ENCODE data around the gene COA7. TPM values are rescaled to one million over a fixed set of nuclear protein-coding genes. Genes with fewer than 3 reads are reported as not detected.

The COA7 gene
- total RNA-seq, 2 experiments from 2014 or later: 16.3 to 17.6 TPM

DNA sequence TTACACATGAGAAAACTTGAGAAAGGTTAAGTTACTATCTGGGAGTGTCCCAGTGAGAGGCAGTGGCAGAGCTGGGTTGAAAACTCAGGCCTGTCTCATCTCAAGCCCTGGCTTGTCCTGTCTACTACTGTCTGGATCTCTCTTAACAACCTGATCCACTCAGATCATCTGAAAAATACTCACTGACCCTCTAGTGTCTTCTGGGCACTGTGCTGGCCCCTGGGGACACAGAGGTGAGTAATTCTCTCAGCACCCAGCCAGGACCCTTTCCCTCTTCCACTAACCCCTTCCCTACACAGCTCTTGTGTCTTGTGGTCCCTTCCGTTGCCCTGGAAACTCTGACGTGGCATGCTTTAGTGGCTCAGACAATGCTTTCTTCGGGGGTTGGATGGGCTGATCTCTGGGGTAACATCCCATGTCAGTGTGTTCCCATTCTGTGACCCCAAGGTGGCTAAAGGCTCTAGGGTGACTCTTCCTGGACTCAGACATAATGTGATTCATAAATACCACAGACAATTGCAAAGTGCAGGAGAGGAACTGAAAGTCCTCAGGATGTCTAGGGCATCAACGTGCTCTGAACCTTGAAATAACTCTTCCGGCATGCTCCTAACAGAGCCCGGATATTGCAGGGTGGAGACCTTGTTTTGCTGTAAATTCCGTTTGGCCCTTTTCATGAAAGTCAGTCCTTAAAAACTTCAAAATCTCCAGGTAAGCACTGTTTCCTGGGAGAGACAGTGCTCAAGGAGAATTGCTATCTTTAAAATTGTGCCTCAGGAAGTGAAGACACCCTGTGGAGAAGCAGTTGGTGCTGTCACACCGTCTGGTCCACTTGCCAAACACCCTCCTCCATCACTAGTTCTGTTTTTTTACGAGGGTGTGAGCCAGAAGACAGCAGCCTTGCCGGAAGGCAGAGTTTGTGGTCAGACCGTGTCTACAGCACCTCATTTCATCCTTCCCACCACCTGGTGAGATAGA is 61.1 kb downstream of the COA7 start:
- H3K27ac Mint-ChIP-seq: peak overlapping the region; percentile 98
- peak overlapping the region; percentile 64 for H3K4me3 Mint-ChIP-seq
- no peaks in the 10 kb centered on the region for H3K27me3 Mint-ChIP-seq
- H3K4me1 Mint-ChIP-seq (ENCODE audit: low read depth): peaks cover 70% of the 10 kb centered on the region
- TF ChIP-seq, protein P1, sequence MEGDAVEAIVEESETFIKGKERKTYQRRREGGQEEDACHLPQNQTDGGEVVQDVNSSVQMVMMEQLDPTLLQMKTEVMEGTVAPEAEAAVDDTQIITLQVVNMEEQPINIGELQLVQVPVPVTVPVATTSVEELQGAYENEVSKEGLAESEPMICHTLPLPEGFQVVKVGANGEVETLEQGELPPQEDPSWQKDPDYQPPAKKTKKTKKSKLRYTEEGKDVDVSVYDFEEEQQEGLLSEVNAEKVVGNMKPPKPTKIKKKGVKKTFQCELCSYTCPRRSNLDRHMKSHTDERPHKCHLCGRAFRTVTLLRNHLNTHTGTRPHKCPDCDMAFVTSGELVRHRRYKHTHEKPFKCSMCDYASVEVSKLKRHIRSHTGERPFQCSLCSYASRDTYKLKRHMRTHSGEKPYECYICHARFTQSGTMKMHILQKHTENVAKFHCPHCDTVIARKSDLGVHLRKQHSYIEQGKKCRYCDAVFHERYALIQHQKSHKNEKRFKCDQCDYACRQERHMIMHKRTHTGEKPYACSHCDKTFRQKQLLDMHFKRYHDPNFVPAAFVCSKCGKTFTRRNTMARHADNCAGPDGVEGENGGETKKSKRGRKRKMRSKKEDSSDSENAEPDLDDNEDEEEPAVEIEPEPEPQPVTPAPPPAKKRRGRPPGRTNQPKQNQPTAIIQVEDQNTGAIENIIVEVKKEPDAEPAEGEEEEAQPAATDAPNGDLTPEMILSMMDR (IDR thresholded peaks at IDR 0.05): no peak
- peak; percentile 89 for DNase-seq
- H3K36me3 Mint-ChIP-seq (ENCODE audit: low read depth): peaks cover 19% of the 10 kb centered on the region
- ChIA-PET CTCF (interaction anchor here (1.9 kb wide), 1 partner anchor 11 kb away, joined by 5 read pairs; no protein-coding TSS in a partner anchor), POLR2A (interaction anchor here (0.8 to 2.5 kb wide), 9 partner anchors 12 to 86 kb away, joined by 3 to 9 read pairs (median 4); partner anchors contain the start of gene TUT4)
- peak; percentile 59 for ATAC-seq
- no peaks in the 10 kb centered on the region for H3K9me3 Mint-ChIP-seq
- intact Hi-C loops (cut with micrococcal nuclease): loop anchor here (5.0 kb wide), 1 partner anchor 85 kb away; the partner anchor contains the start of gene TUT4

DNA sequence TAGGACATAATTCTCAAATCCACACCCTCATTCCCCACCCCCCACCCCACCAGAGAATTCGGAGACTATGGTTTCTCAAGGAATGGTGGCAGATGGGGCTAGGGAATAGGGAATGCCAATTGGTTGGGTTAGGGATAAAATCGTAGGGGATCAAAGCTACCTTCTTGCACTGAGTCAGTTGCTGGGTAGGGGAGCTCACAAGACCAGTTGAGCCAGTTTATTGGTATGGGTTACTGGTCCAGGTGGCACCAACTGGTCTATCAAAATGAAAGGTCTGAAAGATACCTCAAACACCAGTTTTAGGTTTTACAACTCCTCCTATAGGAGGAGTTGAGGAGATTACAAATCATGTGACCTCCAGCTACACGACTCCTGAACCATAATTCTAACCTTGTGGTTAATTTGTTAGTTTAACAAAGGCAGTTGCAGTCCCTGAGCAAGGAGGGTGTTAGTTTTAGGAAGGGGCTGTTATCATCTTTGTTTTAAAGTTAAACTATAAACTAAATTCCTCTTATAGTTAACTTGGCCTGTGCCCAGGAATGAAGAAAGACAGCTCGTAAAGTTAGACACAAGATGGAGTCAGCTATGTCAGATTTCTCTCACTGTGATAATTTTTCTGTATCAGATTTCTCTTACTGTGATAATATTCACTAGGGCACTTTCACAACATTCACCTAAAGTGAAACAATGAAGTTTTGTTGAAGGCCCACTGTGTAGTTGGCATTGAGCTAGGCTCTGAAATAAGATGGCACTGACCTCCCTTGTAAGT is 62.6 kb downstream of the COA7 start:
- Mint-ChIP-seq H3K27me3 (no peaks in the 10 kb centered on the region), H3K9me3 (no peaks in the 10 kb centered on the region), H3K36me3 (ENCODE audit: low read depth) (peaks cover 15% of the 10 kb centered on the region), H3K4me1 (ENCODE audit: low read depth) (peaks cover 68% of the 10 kb centered on the region), H3K27ac (peak overlapping the region; percentile 95), H3K4me3 (peak overlapping the region; percentile 84)
- ChIA-PET CTCF (interaction anchor here (0.9 to 1.3 kb wide), 3 partner anchors 10 to 85 kb away, joined by 3 to 6 read pairs (median 4); no protein-coding TSS in a partner anchor), POLR2A (interaction anchor here (1.0 to 2.5 kb wide), 4 partner anchors 14 to 232 kb away, joined by 3 to 6 read pairs (median 4); no protein-coding TSS in a partner anchor)
- intact Hi-C loops (cut with micrococcal nuclease): loop anchor here (5.0 kb wide), 1 partner anchor 83 kb away; the partner anchor contains the start of gene TUT4
- TF ChIP-seq, protein P1 (IDR thresholded peaks at IDR 0.05): no peak
- ATAC-seq (no peak), DNase-seq (no peak)

Other genes starting within 250 kb of the COA7 start
- gene TUT4, start 145.3 kb downstream of the COA7 start, total RNA-seq: 10 to 100 TPM; 51.6 to 59.0 TPM
- gene GPX7, start 96.0 kb downstream of the COA7 start, total RNA-seq: 10 to 100 TPM; 21.5 TPM
- 10 to 100 TPM; 14.6 to 16.2 TPM for gene SHISAL2A, start 65.2 kb downstream of the COA7 start, total RNA-seq
- gene ZYG11B, start 28.1 kb upstream of the COA7 start, total RNA-seq: 10 to 100 TPM; 10.8 to 10.9 TPM
- under 1 TPM; 0.13 to 0.16 TPM for gene ZYG11A, start 144.4 kb upstream of the COA7 start, total RNA-seq
- gene ECHDC2, start 223.4 kb upstream of the COA7 start, total RNA-seq: 10 to 100 TPM; 32.6 to 36.4 TPM
- 10 to 100 TPM; 60.7 to 66.8 TPM for gene SCP2, start 228.9 kb upstream of the COA7 start, total RNA-seq

All from activated CD8-positive, alpha-beta T cell treated with anti-CD3 and anti-CD28 coated beads for 36 hours (primary cell).